CD4-positive, alpha-beta T cell treated with Interleukin-6 at 100 ng/mL for 8 hours (primary cell): Measurements from ENCODE around the gene PTPRJ.

ENCODE experiments used
- DNase-seq: peaks from one replicate; pipeline ENCODE4 v3.0.0-alpha.2; 2020; ENCODE audit warnings: mixed read lengths, low spot score

The PTPRJ gene

GRCh38 chr11:48164836-48165235, 184.5 kb downstream of the PTPRJ start:
- no peak for DNase-seq

- no peak for DNase-seq
Observed at GRCh38 chr11:48165426-48165825, 185.1 kb downstream of the PTPRJ start.

GRCh38 chr11:48167380-48167779, 187.0 kb downstream of the PTPRJ start:
- DNase-seq: no peak

GRCh38 chr11:48168815-48169214, 188.5 kb downstream of the PTPRJ start:
- no peak for DNase-seq

- DNase-seq: no peak
Observed at GRCh38 chr11:48169259-48169658, 188.9 kb downstream of the PTPRJ start.

GRCh38 chr11:48169717-48170116, 189.4 kb downstream of the PTPRJ start:
- DNase-seq: no peak

GRCh38 chr11:48170241-48171233, 190.2 kb downstream of the PTPRJ start:
- DNase-seq: no peak

GRCh38 chr11:48172818-48173609, 192.7 kb downstream of the PTPRJ start:
- DNase-seq: peak; percentile 57

- DNase-seq: no peak
Observed at GRCh38 chr11:48177661-48178060, 197.3 kb downstream of the PTPRJ start.

- DNase-seq: no peak
Observed at GRCh38 chr11:48180627-48181026, 200.3 kb downstream of the PTPRJ start.

GRCh38 chr11:48182860-48183526, 202.6 kb downstream of the PTPRJ start:
- no peak for DNase-seq

- DNase-seq: no peak
Observed at GRCh38 chr11:48184452-48184851, 204.1 kb downstream of the PTPRJ start.

- peak; percentile 26 for DNase-seq
Observed at GRCh38 chr11:48190906-48191654, 210.7 kb downstream of the PTPRJ start.

GRCh38 chr11:48193876-48194275, 213.5 kb downstream of the PTPRJ start:
- DNase-seq: no peak

- DNase-seq: no peak
Observed at GRCh38 chr11:48207881-48208280, 227.5 kb downstream of the PTPRJ start.

- DNase-seq: no peak
Observed at GRCh38 chr11:48210052-48210451, 229.7 kb downstream of the PTPRJ start.

- DNase-seq: no peak
Observed at GRCh38 chr11:48216510-48216909, 236.2 kb downstream of the PTPRJ start, which contains the start of gene OR4B1. TSS of gene OR4B1 (plus strand) at chr11:48216810. CDS start at chr11:48216810, 0 bp downstream.
